Fibroblast of gingiva (primary cell): Measurements from ENCODE around the gene RFNG.

Experiments
- DNase-seq: peaks from one replicate; pipeline ENCODE4 v3.0.0-alpha.2; 2011; ENCODE audit warnings: low read depth

RFNG gene

GRCh38 chr17:82089723-82090548 is 38.3 kb upstream of the RFNG start:
- DNase-seq = no peak

- no peak for DNase-seq
Measured at GRCh38 chr17:82088838-82089722, 37.5 kb upstream of the RFNG start.

GRCh38 chr17:82087961-82088837 is 36.6 kb upstream of the RFNG start:
- no peak for DNase-seq

DNA sequence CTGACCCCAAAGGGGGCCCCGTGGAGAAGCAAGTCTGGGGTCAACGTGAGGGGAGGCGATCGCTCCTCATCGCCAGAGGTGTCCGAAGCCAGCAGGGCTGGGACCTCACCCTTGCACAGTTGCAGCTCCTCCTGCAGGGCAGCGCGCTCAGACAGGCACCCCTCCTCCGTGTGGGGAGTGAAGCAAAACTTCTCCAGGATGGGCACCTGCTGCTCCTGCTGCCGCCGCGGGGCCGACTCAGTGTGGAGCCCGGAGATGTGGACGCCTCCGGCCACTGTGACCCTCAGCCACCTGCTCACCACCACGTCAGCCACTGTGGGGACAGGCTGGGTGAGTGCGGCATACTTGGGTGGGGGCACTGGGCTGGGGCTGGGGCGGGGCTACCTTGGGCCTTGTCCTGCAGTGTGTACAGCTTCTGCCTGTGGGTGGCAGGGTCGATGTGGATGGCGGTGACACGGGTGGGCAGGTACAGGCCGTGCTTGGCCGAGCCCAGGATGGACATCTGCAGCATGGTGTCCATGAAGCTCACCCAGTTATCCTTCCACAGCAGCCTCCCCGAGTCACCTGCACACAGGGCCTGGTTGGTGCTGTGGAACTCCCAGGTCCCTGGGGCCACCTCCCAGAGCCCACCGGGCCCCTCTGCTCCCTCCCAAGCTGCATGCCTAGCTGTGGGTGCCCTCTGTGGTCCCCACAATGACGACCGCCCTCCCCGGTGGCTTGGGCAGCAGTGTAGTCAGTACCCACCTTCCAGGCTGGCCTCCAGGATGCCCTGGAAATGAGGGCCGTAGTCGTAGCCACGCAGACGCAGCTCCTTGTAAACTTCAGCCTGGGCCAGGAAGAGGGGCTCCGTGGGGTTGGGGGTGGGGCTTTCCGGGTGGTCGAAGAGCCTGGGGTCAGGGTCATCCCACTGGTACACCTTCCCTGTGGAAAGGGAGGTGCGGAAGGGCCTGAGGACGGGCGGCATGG is 35.6 kb upstream of the RFNG start:
- DNase-seq = no peak

DNA sequence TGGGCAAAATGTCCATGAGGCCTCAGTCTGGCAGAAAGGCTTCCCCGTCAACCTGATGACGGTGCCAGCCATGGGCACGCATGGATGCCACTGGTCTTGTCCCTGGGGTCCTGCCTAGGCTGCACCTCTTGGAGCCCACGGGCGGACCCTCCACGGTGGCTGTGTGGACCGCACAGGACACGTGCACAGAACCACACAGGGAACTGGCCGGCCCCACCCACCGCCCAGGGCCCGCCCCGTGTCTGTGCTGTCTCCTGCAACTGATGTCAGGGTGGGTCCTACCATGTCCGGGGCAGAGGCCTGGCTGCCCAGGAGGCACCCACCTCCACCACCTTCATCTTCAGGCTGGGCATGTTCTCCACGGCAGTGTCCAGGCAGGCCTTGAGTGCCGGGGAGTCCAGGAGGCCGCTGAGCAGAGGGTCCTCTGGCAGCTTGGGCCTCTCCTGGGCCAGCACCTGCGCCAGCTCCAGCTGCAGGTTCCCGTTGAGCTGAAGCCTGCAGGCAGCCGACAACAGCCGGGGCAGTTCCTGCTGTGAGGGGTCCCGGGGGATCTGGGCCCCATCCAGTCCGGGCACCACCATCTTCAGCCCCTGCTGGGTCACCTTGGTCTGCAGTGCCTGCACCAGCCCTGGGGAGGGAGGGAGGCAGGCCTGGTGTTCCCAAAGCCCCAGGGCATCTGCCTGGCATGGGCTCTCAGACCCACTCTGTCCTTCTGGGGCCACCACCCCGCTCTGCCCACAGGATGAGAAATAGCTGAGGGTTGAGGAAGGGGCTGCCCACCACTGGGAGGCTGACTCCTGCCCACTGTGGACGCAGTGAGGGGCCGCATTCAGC is 34.5 kb upstream of the RFNG start:
- DNase-seq = no peak

- no peak for DNase-seq
Measured at GRCh38 chr17:82085031-82085861, 33.6 kb upstream of the RFNG start.

- no peak for DNase-seq
Measured at GRCh38 chr17:82084373-82085030, 32.9 kb upstream of the RFNG start.

- DNase-seq = no peak
Measured at GRCh38 chr17:82083533-82084359, 32.1 kb upstream of the RFNG start.

- no peak for DNase-seq
Measured at GRCh38 chr17:82083009-82083408, 31.4 kb upstream of the RFNG start.

- no peak for DNase-seq
Measured at GRCh38 chr17:82082456-82082855, 30.8 kb upstream of the RFNG start.

GRCh38 chr17:82081966-82082365 is 30.4 kb upstream of the RFNG start:
- no peak for DNase-seq

GRCh38 chr17:82081546-82081945 is 29.9 kb upstream of the RFNG start:
- no peak for DNase-seq

- DNase-seq = no peak
Measured at GRCh38 chr17:82080789-82081464, 29.3 kb upstream of the RFNG start.

DNA sequence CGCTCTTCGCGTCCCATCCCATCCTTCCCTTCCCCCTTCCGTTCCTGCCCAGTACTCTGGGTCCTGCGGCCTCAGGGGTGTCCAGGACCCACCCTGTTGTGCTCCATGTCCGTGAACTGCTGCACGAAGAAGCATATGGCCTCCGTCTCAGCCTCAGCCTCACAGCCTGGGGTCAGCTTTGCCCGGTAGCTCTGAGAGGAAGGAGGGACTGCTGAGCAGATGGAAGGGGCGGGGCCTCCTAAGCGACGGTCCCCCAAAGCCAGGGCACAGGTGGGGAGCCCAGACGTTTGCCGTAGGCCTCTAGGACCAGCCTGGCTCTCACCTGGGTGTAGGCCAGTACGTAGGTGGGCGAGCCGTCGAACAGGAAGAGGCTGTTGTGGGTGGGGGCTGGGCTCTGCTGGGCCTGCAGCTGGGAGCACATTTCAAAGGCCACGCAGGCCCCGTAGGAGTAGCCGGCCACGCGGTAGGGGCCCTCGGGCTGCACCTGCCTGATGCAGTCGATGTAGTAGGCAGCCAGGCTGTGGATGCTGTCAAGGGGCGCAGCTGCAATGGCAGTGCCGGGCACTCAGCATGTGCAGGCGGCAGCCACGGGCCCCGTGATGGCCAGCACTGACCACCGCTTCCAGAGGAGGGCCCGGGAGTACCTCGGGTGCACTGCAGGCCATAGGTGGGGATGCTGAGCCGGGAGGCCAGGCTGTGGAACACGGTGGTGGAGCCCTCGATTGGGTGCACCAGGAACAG is 28.6 kb upstream of the RFNG start:
- DNase-seq = no peak

GRCh38 chr17:82079001-82079677 is 27.5 kb upstream of the RFNG start:
- DNase-seq = no peak

DNA sequence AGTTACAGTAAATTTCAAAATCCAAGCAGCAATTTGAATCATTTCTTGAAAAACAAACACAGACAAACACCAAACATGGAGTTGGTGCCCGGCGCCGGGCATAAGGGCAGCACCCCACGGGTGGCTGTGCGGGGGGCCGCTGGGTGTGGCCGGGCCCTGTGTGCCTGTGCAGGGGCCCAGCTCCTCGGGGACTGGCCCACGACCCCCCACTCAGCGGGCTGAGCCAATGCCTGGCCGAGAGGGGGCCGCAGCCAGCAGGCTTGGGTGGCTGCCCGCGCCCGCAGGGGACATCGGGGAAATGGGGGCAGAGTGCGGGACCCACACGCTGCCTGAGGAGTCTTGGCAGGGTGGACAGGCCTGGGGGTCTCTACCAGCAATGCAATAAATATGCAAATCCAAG is 26.8 kb upstream of the RFNG start:
- no peak for DNase-seq
